Upper lobe of left lung (tissue), 6 donors: Measurements from ENCODE around the gene FAM120B. TPM values are rescaled to one million over a fixed set of nuclear protein-coding genes. Genes with fewer than 3 reads are reported as not detected.

Experiments
- ATAC-seq, 2 donors: fragments of 200-7000 bp; cut with Tn5 transposase; one replicate each; pipeline ENCODE4 v1.9.1; 2022; ENCODE audit warnings: mild to moderate bottlenecking in 2 of 2, moderate library complexity in 2 of 2; ENCODE audit not compliant: low FRiP score in 2 of 2
- DNase-seq, 2 donors: peaks; one replicate each; pipeline ENCODE4 v3.0.0-alpha.2; 2019 to 2020
- H3K27ac ChIP-seq, 4 donors: fragments of 200-600 bp; sonication (generic); one replicate each; pipeline ENCODE4 v1.5.1; 2016 to 2019
- H3K27me3 ChIP-seq, 4 donors: fragments of 200-600 bp; sonication (generic); one replicate each; pipeline ENCODE4 v1.5.1; 2017 to 2019
- H3K36me3 ChIP-seq, 4 donors: fragments of 200-600 bp; sonication (generic); one replicate each; pipeline ENCODE4 v1.5.1; 2016 to 2019
- H3K4me1 ChIP-seq, 4 donors: fragments of 200-600 bp; sonication (generic); one replicate each; pipeline ENCODE4 v1.5.1; 2018 to 2019
- H3K4me3 ChIP-seq, 4 donors: fragments of 200-600 bp; sonication (generic); one replicate each; pipeline ENCODE4 v1.5.1; 2017 to 2019; ENCODE audit warnings: mild to moderate bottlenecking in 2 of 4, moderate library complexity in 1 of 4
- H3K9me3 ChIP-seq, 4 donors: fragments of 200-600 bp; sonication (generic); one replicate each; pipeline ENCODE4 v1.5.1; 2018 to 2019
- EP300 ChIP-seq, 4 donors: sonication (generic); formaldehyde crosslinking; IDR thresholded peaks; one replicate each; pipeline ENCODE4 v1.5.1; 2017; ENCODE audit warnings: antibody characterized with exemption in 4 of 4, control low read depth in 2 of 4
- POLR2A ChIP-seq, 4 donors: fragments of 450-650 bp; IDR thresholded peaks; one replicate each; pipeline ENCODE4 v1.5.1; 2016 to 2017; ENCODE audit warnings: antibody characterized with exemption in 4 of 4, mild to moderate bottlenecking in 2 of 4
- POLR2AphosphoS5 ChIP-seq, 2 donors: sonication (generic); formaldehyde crosslinking; IDR thresholded peaks; one replicate each; pipeline ENCODE4 v1.5.1; 2017; ENCODE audit warnings: antibody characterized with exemption in 2 of 2
- WGBS, 2 donors: methylation state at CpG; one replicate each; pipeline ENCODE4 v1.1.5; 2017 to 2018; 5-methylcytosine and 5-hydroxymethylcytosine counted together
- total RNA-seq, 6 donors: library from RNA; depleted of rRNA in 4 of 6; stranded (reverse); fragments of >200 nt in 4 of 6; gene quantifications; one replicate each; pipeline versions ENCODE4 v1.1.0 to v1.2.1, GENCODE V29; 2016 to 2021
- TF ChIP-seq, protein P1 (sequence below), 6 experiments: fragments of 450-650 bp in 4 of 6; fragments of 200-600 bp in 2 of 6; sonication (generic) in 2 of 6; IDR thresholded peaks; one replicate each; pipeline ENCODE4 v1.5.1; 2016 to 2019; ENCODE audit warnings: antibody characterized with exemption in 6 of 6
- donor health status: DM: no; HTN: no; CAD: no; lungs with moderate emphysema.
- donor health status: DM: no; HTN: yes; CAD: no; lungs with severe emphysema.

FAM120B gene
- total RNA-seq, 6 donors from 2014 or later: 20.1 to 51.3 (median 28.3) TPM

DNA sequence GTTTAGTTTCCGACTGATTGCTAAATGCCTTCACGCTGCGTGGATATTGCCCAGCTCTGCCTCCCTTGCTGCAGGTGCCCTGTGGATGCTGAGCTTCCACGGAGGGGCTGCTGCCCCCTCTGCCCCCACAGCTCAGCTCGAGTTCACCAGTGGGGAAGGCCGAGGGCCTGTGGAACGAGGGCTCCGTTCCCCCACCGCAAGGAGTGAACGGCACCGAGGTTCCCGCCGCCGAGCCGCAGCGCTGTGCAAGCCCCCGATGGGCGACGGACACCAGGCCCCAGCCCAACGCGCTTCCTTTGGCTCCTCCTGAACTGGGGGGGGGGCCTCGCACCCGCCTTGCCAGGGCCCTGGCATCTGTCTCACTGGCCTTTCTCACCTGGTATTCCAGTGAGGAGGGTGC lies 33.4 kb upstream of the FAM120B start:
- WGBS, 2 donors: 85 to 94% methylated on average over 4 to 17 of the region's 23 CpGs
- Histone ChIP-seq H3K27ac (no peak overlapping the region), H3K9me3 (no peaks in the 10 kb centered on the region), H3K36me3 (no peaks in the 10 kb centered on the region), H3K27me3 (no peaks in the 10 kb centered on the region), H3K4me1 (peaks cover 5 to 13% (median 8%) of the 10 kb centered on the region in 4 donors), H3K4me3 (no peak overlapping the region)
- TF ChIP-seq EP300 (IDR thresholded peaks at IDR 0.05) (no peak), POLR2A (IDR thresholded peaks at IDR 0.05) (no peak), POLR2AphosphoS5 (IDR thresholded peaks at IDR 0.05) (no peak)
- TF ChIP-seq, protein P1, sequence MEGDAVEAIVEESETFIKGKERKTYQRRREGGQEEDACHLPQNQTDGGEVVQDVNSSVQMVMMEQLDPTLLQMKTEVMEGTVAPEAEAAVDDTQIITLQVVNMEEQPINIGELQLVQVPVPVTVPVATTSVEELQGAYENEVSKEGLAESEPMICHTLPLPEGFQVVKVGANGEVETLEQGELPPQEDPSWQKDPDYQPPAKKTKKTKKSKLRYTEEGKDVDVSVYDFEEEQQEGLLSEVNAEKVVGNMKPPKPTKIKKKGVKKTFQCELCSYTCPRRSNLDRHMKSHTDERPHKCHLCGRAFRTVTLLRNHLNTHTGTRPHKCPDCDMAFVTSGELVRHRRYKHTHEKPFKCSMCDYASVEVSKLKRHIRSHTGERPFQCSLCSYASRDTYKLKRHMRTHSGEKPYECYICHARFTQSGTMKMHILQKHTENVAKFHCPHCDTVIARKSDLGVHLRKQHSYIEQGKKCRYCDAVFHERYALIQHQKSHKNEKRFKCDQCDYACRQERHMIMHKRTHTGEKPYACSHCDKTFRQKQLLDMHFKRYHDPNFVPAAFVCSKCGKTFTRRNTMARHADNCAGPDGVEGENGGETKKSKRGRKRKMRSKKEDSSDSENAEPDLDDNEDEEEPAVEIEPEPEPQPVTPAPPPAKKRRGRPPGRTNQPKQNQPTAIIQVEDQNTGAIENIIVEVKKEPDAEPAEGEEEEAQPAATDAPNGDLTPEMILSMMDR (IDR thresholded peaks at IDR 0.05): no peak
- no peak for ATAC-seq
- DNase-seq: peak in 1 of 2 donors; percentile 83

DNA sequence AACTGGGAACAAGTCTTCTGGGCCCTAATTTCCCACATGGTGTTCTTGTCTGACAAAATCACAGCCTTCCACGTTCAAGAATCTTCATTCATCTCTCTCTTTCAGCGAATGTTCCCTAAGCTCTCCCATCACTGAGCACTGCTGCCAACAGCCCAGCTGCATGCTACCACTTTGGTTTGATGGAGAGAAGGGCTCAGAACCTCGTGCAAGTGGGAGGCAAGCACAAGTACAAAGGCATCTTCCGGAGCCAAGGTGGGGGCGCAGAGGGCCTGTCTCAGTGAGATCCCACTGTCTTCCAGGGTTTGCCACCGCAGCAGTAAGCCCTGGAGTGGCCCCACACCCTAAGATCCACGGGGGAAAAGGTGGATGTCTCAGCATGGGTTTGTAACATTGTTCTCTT lies 32.9 kb upstream of the FAM120B start:
- no peak for ATAC-seq
- no peaks in the 10 kb centered on the region for H3K36me3 ChIP-seq
- TF ChIP-seq POLR2A (IDR thresholded peaks at IDR 0.05) (no peak), EP300 (IDR thresholded peaks at IDR 0.05) (no peak), POLR2AphosphoS5 (IDR thresholded peaks at IDR 0.05) (no peak)
- TF ChIP-seq, protein P1 (IDR thresholded peaks at IDR 0.05): no peak
- no peak overlapping the region for H3K4me3 ChIP-seq
- H3K4me1 ChIP-seq: peaks cover 6 to 18% (median 12%) of the 10 kb centered on the region in 4 donors
- no peak overlapping the region for H3K27ac ChIP-seq
- no peak for DNase-seq
- H3K27me3 ChIP-seq: no peaks in the 10 kb centered on the region
- no peaks in the 10 kb centered on the region for H3K9me3 ChIP-seq
- WGBS, 2 donors: 74 to 79% methylated on average over 7 of the region's 7 CpGs

- WGBS, 2 donors: 82 to 90% methylated on average over 32 to 36 of the region's 36 CpGs
- Histone ChIP-seq H3K4me3 (no peak overlapping the region), H3K27me3 (no peaks in the 10 kb centered on the region), H3K27ac (no peak overlapping the region), H3K36me3 (no peaks in the 10 kb centered on the region), H3K4me1 (peaks cover 6 to 21% (median 17%) of the 10 kb centered on the region in 4 donors), H3K9me3 (no peaks in the 10 kb centered on the region)
- no peak for DNase-seq
- TF ChIP-seq POLR2A (IDR thresholded peaks at IDR 0.05): no peak
- TF ChIP-seq, protein P1 (IDR thresholded peaks at IDR 0.05): no peak
- TF ChIP-seq POLR2AphosphoS5 (IDR thresholded peaks at IDR 0.05): no peak
- TF ChIP-seq EP300 (IDR thresholded peaks at IDR 0.05): no peak
- no peak for ATAC-seq
These were observed 31.6 kb upstream of the FAM120B start for GRCh38 chr6:170274713-170275560.

DNA sequence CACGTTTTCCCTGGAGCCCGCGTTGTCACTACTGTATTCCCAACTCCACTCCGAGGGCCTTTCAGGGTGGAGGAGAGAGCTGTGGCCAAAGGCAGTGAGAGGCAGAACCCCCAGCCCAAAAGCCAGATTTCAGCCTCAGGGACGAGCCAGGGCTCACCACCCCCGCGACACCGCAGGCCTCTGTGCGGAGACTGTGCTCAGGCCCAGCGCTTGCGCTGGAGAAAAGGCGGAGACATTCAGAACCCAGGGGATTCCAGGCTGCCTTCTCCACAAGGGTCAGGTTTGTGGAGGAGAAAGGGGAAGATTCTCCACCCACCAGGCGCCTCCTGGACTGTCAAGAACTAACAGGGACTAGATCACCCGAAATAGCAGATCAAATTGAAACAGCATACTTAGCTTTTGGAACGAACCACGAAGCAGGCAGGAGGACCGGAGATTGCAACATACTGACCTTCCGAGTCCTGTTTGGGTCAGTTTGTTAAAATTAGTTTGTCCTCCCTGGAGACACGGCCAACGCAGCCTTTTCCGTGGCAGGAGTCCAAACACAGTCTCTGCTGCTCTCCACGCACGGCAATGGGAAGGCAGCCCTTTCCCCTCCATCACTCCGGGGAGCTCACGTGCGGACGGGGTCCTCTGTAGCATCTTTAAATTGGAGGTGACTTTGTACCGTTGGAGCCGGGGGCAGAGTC lies 30.0 kb upstream of the FAM120B start:
- peak overlapping the region in 3 of 4 donors; percentile 14 to 57 (median 28) for H3K27ac ChIP-seq
- TF ChIP-seq POLR2AphosphoS5 (IDR thresholded peaks at IDR 0.05) (peak in 1 of 2 donors; percentile 22), POLR2A (IDR thresholded peaks at IDR 0.05) (no peak)
- no peak overlapping the region for H3K4me3 ChIP-seq
- no peaks in the 10 kb centered on the region for H3K36me3 ChIP-seq
- no peaks in the 10 kb centered on the region for H3K27me3 ChIP-seq
- 76 to 81% methylated on average over 29 of the region's 29 CpGs for WGBS, 2 donors
- ATAC-seq: peak in 1 of 2 donors; percentile 16
- H3K4me1 ChIP-seq: peaks cover 6 to 30% (median 17%) of the 10 kb centered on the region in 4 donors
- no peak for DNase-seq
- no peaks in the 10 kb centered on the region for H3K9me3 ChIP-seq
